Stimulated activated CD4-positive, alpha-beta T cell treated with anti-CD3 and anti-CD28 coated beads, Interleukin-15, amount 100 ng/mL, for 1 hour (primary cell): ENCODE data around the gene ATP5PD.

ENCODE experiments used
- DNase-seq, 2 donors: peaks; one replicate each; pipeline ENCODE4 v3.0.0-alpha.2; 2020; ENCODE audit warnings: low read depth in 1 of 2, low spot score in 1 of 2

Gene ATP5PD

DNA sequence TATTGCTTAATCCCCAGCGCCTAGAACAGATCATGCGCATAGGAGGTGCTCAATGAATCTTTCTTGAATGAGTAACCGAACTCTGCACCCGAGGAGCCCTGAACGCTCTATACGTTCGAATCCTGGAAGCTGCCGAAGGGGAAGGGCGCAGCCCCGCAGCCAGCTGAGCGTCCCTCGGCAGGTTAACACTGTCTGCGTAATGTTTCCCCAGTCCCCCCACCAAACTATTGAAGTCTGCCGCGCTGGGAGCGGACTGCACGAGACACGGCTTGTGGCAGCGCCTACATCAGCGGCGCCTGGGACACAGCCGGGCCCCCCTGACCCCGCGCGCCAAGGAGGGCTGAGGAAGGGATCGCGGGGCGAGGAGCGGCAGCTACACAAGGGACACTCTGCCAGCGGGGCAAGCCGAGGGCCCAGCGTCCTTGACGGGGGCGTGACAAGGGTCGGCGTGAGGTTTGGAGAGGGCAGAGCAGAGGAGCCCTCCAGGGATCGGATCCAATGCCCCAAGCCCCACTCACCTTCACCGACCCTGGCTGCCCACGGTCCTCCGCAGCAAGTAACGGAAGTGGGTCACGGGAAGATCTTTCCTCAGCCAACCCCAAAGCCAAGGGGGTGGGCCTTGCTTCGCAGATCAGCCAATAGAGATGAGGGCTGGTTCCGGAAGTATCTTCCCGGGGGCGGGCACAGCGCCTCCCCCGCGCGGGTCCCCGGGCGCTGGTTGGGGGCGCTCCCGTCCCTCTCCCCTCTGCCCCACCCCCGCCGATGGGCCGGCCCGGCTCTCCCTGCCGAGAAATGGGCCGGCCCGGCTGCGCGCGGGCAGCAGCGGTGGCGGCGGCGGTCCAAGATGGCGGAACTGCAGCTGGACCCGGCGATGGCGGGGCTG, at the start of gene ATP5PD, which contains the start of gene KCTD2:
ATP5PD (minus strand) TSS at position 563 of the 883 bp plus-strand sequence. CDS start 4,319 bp downstream, outside the sequence.
KCTD2 (plus strand) TSS at position 819 of the 883 bp plus-strand sequence; CDS start at position 845, 26 bp downstream.
- peak; percentile 87 to 90 for DNase-seq

DNA sequence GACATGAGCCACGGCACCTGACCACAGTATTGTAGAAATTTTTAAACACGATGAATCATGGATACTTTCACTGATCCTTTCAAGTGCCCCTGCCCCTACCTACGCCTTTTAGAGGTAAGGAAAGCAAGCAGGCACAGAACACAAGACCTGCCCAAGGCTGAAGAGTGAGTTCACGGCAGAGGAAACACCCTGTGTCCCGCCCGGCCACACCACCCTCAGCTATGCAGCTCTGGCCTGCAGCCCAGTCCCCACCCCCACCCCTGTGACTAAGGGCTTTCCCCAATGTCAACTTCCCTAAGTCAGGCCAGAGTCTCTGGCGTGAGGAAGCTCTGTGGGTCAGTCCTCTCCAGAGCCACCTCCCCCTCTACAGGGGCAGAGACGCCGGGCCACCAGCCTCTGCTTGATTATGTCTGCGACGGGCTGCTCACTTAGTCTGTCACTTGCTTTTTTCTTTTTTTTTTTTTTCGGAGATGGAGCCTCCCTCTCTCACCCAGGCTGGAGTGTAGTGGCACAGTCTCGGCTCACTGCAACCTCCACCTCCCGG, 49.4 kb upstream of the ATP5PD start:
- DNase-seq, result no peak

DNA sequence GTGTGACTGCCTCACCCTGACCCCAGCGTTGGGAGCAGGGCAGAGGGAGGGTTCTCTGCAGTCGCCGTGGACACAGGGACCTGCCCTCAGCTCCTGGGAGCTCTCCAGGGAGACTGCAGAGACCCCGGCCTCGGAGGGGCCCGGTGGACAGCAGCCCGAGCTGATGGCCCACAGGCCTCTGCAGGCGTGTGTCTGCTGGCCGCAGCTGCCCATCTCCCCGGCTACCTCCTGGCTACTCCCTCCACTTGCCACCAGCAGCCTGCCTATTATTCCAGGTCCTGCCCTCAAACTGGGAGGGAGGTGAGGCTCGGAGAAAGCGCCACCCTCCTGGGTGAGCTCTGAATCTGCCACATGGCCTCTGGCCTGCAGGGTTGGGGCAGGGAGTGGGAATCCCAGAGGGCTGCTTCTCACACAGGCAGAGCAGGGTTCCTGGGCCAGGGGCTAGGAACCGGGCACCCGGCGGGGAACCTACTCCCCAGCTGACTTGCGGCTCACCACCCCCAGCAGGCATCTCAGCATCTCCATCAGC, 48.2 kb upstream of the ATP5PD start:
- DNase-seq, result no peak

DNA sequence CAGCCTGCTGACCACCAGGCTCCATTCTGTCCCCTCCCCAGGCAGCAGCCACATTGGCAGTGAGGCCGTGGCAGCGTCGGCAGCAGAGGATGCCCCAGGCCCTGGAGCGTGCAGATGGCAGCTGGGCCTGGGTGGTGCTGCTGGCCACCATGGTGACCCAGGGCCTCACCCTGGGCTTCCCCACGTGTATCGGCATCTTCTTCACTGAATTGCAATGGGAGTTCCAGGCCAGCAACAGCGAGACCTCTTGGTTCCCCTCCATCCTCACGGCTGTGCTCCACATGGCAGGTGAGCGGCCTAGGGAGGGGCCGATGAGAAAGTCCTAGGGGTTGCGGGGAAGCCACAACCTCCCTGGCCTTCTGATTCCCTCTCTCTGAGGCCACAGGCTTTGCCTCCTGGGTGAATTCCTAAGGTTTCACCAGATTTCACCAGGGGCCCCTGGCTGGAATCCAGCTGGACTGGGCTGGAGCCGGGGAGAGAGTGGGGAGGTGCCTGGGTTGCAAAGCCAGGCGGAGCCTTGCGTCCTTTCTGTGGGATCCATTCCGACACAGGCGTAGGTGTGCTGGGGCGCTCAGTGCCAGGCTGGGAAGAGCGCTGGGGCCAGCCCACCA, 46.9 kb upstream of the ATP5PD start:
- no peak for DNase-seq

- no peak for DNase-seq
Measured at GRCh38 chr17:75091855-75092327, 45.1 kb upstream of the ATP5PD start.

- DNase-seq, result no peak
Measured at GRCh38 chr17:75090871-75091854, 44.4 kb upstream of the ATP5PD start.

GRCh38 chr17:75088465-75089417, 42.0 kb upstream of the ATP5PD start:
- no peak for DNase-seq

GRCh38 chr17:75087558-75088453, 41.0 kb upstream of the ATP5PD start, which contains the start of gene SLC16A5:
Gene SLC16A5 (plus strand): TSS chr17:75087954. CDS start chr17:75093637, 5,683 bp downstream.
- peak in 1 of 2 donors; percentile 13 for DNase-seq

DNA sequence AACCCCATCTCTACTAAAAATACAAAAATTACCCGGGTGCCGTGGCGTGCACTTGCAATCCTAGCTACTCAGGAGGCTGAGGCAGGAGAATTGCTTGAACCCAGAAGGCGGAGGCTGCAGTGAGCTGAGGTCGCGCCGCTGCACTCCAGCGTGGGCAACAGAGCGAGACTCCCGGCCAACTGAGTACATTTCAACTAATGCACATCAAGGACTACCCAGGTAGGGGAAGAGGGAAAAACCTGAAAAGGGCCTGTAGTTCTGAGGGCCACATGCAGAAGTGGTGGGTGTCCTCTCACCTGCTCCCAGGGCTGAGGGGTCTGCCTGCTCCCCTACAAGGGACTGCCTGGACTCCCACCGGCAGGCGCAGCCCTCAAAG, 40.4 kb upstream of the ATP5PD start:
- DNase-seq, result no peak

GRCh38 chr17:75086496-75087181, 39.9 kb upstream of the ATP5PD start:
- no peak for DNase-seq

DNA sequence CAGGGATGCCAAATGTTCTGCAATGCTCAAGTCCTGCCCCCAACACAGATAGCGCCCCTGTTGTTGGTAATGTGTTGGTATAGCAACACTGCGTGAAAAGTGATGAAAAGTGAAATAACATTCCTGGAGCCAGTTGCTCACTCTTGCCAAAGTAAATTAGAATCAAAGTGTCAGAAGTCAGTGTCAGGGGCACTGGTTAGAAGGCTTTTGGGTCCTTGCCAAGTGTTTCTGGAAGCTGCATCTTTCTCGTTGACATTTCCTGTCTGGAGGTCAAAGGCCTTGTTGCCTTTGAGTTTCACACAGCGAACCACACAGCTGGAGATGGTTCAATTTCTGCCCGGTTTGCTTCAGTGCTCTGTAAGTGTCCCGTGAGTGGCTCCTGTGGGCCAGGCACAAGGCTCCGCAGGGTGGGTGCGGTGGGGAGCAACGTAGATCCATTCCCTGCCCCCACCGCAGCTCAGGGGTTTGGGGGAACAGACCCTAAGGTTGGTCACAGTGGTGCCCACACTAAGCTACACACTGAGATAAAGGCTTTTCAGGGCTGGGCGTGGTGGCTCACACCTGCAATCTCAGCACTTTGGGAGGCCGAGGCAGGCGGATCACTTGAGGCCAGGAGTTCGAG, 37.4 kb upstream of the ATP5PD start:
- DNase-seq, result no peak

DNA sequence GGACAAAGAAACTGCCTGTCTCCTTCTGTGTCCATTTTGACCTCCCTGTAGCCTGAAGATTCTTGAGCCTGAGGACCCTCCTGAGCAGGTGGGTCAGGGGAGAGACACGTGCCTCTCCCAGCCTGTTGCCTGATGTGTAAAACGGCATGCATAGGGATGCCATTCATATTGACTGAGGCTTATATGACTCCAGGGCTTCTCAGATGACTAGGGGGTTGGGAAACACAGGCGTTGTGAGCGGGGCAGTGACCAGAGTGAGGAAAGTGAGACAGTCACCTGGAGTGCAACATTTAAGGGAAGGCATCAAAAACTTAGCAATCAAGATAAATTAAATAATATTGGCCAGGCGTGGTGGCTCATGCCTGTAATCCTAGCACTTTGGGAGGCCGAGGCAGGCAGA, 35.9 kb upstream of the ATP5PD start:
- no peak for DNase-seq

- DNase-seq, result no peak
Measured at GRCh38 chr17:75081611-75082540, 35.1 kb upstream of the ATP5PD start.

DNA sequence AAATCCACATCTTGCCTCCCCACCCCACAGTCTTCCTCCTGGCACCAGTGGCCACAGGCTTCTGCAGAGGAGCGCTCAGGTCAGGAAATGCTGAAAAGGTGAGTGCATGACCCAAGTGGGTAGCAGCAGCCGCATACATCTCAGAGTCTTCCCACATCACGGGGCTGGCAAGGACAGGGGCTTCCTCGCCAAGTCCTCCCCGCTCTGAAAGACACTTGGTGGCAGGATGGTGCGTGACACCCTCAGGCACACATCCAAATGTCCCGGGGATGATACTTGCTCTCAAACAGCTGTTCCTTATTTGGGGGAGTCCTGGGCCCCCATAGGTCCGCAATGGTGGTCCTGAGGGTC, 32.2 kb upstream of the ATP5PD start:
- DNase-seq, result no peak

GRCh38 chr17:75078284-75079022, 31.7 kb upstream of the ATP5PD start:
- DNase-seq, result no peak
